Measurements from ENCODE around the gene KCNE4.

The KCNE4 gene

GRCh38 chr2:223026357-223027110 lies 25.5 kb upstream of the KCNE4 start:
- H3K4me3 ChIP-seq: no peak overlapping the region
- H3K9me3 ChIP-seq: no peaks in the 10 kb centered on the region
- no peaks in the 10 kb centered on the region for H3K27me3 ChIP-seq
- H3K36me3 ChIP-seq: no peaks in the 10 kb centered on the region
- DNase-seq: no peak
- H3K27ac ChIP-seq: no peak overlapping the region
- intact Hi-C loops (cut with DNase I; ENCODE audit: low total_unique reads): no loop called here
- no peak for TF ChIP-seq CTCF (IDR thresholded peaks at IDR 0.05)
- peaks cover 0 to 17% (median 4%) of the 10 kb centered on the region in 4 donors for H3K4me1 ChIP-seq

GRCh38 chr2:223027442-223027841 lies 24.5 kb upstream of the KCNE4 start:
- no peak overlapping the region for H3K4me3 ChIP-seq
- no peak overlapping the region for H3K27ac ChIP-seq
- TF ChIP-seq CTCF (IDR thresholded peaks at IDR 0.05): no peak
- H3K27me3 ChIP-seq: no peaks in the 10 kb centered on the region
- peaks cover 0 to 17% (median 4%) of the 10 kb centered on the region in 4 donors for H3K4me1 ChIP-seq
- H3K9me3 ChIP-seq: no peaks in the 10 kb centered on the region
- intact Hi-C loops (cut with DNase I; ENCODE audit: low total_unique reads): no loop called here
- DNase-seq: no peak
- no peaks in the 10 kb centered on the region for H3K36me3 ChIP-seq

- Histone ChIP-seq H3K4me1 (peaks cover 0 to 17% (median 4%) of the 10 kb centered on the region in 4 donors), H3K27me3 (no peaks in the 10 kb centered on the region), H3K9me3 (no peaks in the 10 kb centered on the region), H3K36me3 (no peaks in the 10 kb centered on the region), H3K27ac (no peak overlapping the region), H3K4me3 (no peak overlapping the region)
- intact Hi-C loops (cut with DNase I; ENCODE audit: low total_unique reads): no loop called here
- DNase-seq: no peak
- TF ChIP-seq CTCF (IDR thresholded peaks at IDR 0.05): no peak
Observed at GRCh38 chr2:223029287-223029686, 22.7 kb upstream of the KCNE4 start.

GRCh38 chr2:223032187-223033142 lies 19.5 kb upstream of the KCNE4 start:
- no peak for DNase-seq
- intact Hi-C loops (cut with DNase I; ENCODE audit: low total_unique reads): no loop called here
- no peak for TF ChIP-seq CTCF (IDR thresholded peaks at IDR 0.05)

GRCh38 chr2:223034221-223034975 lies 17.6 kb upstream of the KCNE4 start:
- Histone ChIP-seq H3K27me3 (no peaks in the 10 kb centered on the region), H3K27ac (no peak overlapping the region), H3K4me1 (no peaks in the 10 kb centered on the region), H3K9me3 (no peaks in the 10 kb centered on the region), H3K36me3 (no peaks in the 10 kb centered on the region), H3K4me3 (no peak overlapping the region)
- intact Hi-C loops (cut with DNase I; ENCODE audit: low total_unique reads): no loop called here
- no peak for DNase-seq
- no peak for TF ChIP-seq CTCF (IDR thresholded peaks at IDR 0.05)

More at GRCh38 chr2:223032187-223033142, 19.5 kb upstream of the KCNE4 start:
- Histone ChIP-seq H3K9me3 (no peaks in the 10 kb centered on the region), H3K36me3 (no peaks in the 10 kb centered on the region), H3K27me3 (no peaks in the 10 kb centered on the region), H3K4me1 (peaks cover 0 to 3% (median 0%) of the 10 kb centered on the region in 4 donors), H3K27ac (no peak overlapping the region), H3K4me3 (no peak overlapping the region)

All from tibial artery (tissue), 4 donors.